ENCODE measurements around the gene HAUS7.

- no peak for TF ChIP-seq CTCF (conservative IDR thresholded peaks at IDR 0.05 in 1 of 2, IDR thresholded peaks at IDR 0.05 in 1 of 2; ENCODE audit: extremely low read depth in 1 of 2, insufficient read depth in 1 of 2, low read depth in 1 of 2, low read length in 2 of 2)
- TF ChIP-seq EZH2 (IDR thresholded peaks at IDR 0.05; ENCODE audit: borderline replicate concordance, low read length), result no peak
Observed at GRCh38 chrX:153423652-153424051, 46.7 kb downstream of the HAUS7 start.
